Urinary bladder (tissue), 4 donors: ENCODE measurements around the gene GAREM1. TPM values are rescaled to one million over a fixed set of nuclear protein-coding genes. Genes with fewer than 3 reads are reported as not detected.
A peak's percentile ranks its signal among the peaks of the same experiment; 100 is the strongest.

Source experiments
- DNase-seq: peaks from one replicate; pipeline ENCODE4 v3.0.0-alpha.2; 2015; ENCODE audit errors: extremely low spot score
- H3K27ac ChIP-seq: one replicate; pipeline ENCODE4 v1.5.1; 2013; ENCODE audit warnings: low read depth, mild to moderate bottlenecking, moderate library complexity
- H3K36me3 ChIP-seq: one replicate; pipeline ENCODE4 v1.6.1; 2013; ENCODE audit warnings: mild to moderate bottlenecking, moderate library complexity; ENCODE audit not compliant: insufficient read depth
- H3K4me1 ChIP-seq: one replicate; pipeline ENCODE4 v1.6.1; 2013; ENCODE audit warnings: mild to moderate bottlenecking, moderate library complexity; ENCODE audit not compliant: insufficient read depth
- H3K4me3 ChIP-seq: one replicate; pipeline ENCODE4 v1.5.1; 2013; ENCODE audit warnings: low read depth, low read length
- WGBS: extraction: QIAGEN DNeasy Blood & Tissue Kit; methylation state at CpG from one replicate; pipeline ENCODE4 v1.1.7; 2013; 5-methylcytosine and 5-hydroxymethylcytosine counted together
- polyA plus RNA-seq: library from polyadenylated mRNA; stranded (reverse); fragments of 200-250 nt; gene quantifications from one replicate; pipeline ENCODE4 v1.2.3, GENCODE V29; 2013
- total RNA-seq: library from RNA; depleted of rRNA; stranded (reverse); fragments of >200 nt; gene quantifications from one replicate; pipeline ENCODE4 v1.2.3, GENCODE V29; 2014
- donor health status: healthy with polysubstance abuse.
- donor health status: healthy.

Gene GAREM1
- total and polyA plus RNA-seq, 2 donors, result 3.8 to 15.9 TPM

- no peaks in the 10 kb centered on the region for H3K36me3 ChIP-seq
- H3K4me3 ChIP-seq, result no peak overlapping the region
- DNase-seq, result no peak
- 48% methylated on average over 5 of the region's 5 CpGs for WGBS
- no peaks in the 10 kb centered on the region for H3K4me1 ChIP-seq
- H3K27ac ChIP-seq, result no peak overlapping the region
Measured at GRCh38 chr18:32386471-32386870, 84.2 kb downstream of the GAREM1 start.

GRCh38 chr18:32383050-32383819 is 87.4 kb downstream of the GAREM1 start:
- no peaks in the 10 kb centered on the region for H3K36me3 ChIP-seq
- WGBS, result 61% methylated on average over 4 of the region's 4 CpGs
- peak; percentile 74 for DNase-seq
- H3K4me3 ChIP-seq, result no peak overlapping the region
- no peaks in the 10 kb centered on the region for H3K4me1 ChIP-seq
- H3K27ac ChIP-seq, result peak overlapping the region; percentile 88

DNA sequence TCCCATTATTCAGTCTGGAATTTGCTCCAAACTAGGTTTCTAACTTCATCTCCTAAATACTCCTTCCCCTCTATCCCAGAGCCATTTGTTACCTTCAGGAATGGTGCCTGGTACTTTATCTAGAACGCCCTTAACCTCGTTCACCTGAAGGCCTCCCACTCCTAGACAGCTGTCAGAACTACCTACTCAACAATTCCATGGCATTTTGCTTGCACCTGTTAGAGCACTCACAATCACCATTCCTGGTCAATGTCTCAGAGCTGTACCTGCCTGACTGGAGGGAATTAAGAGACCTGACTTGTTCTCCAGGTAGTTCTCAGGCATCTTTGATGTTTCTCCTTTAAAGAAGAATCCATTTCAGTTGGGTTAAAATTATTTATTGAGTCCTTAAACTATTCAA is 88.9 kb downstream of the GAREM1 start:
- Histone ChIP-seq H3K4me1 (no peaks in the 10 kb centered on the region), H3K27ac (peak overlapping the region; percentile 88), H3K36me3 (no peaks in the 10 kb centered on the region), H3K4me3 (no peak overlapping the region)
- WGBS, result 93% methylated on average over 2 of the region's 2 CpGs
- DNase-seq, result no peak

GRCh38 chr18:32380559-32380958 is 90.1 kb downstream of the GAREM1 start:
- no peak overlapping the region for H3K27ac ChIP-seq
- 72% methylated on average over 1 of the region's 1 CpG for WGBS

DNA sequence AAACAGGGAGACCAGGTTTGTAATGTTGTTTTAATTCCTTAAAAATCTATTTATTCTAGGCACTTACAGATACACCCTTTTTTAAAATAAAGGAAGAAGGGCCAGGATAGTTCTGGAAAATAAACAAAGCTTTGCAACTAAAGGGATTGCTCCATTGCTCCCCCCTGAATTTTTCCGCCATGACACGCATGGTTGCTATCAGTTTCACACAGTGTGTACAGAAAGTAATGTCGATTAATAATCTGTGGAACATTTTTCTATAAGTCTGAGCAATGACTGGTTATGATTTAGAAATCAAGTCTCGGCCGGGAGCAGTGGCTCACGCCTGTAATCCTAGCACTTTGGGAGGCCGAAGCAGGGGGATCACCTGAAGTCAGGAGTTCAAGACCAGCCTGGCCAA is 90.8 kb downstream of the GAREM1 start:
- no peaks in the 10 kb centered on the region for H3K4me1 ChIP-seq
- no peak for DNase-seq
- 91% methylated on average over 7 of the region's 7 CpGs for WGBS
- H3K4me3 ChIP-seq, result no peak overlapping the region
- H3K36me3 ChIP-seq, result no peaks in the 10 kb centered on the region
- H3K27ac ChIP-seq, result peak overlapping the region; percentile 16

More at GRCh38 chr18:32380559-32380958, 90.1 kb downstream of the GAREM1 start:
- Histone ChIP-seq H3K36me3 (no peaks in the 10 kb centered on the region), H3K4me1 (no peaks in the 10 kb centered on the region), H3K4me3 (no peak overlapping the region)
- DNase-seq, result no peak

- no peaks in the 10 kb centered on the region for H3K4me1 ChIP-seq
- no peak overlapping the region for H3K4me3 ChIP-seq
- H3K36me3 ChIP-seq, result no peaks in the 10 kb centered on the region
- no peak for DNase-seq
- 49% methylated on average over 4 of the region's 4 CpGs for WGBS
- H3K27ac ChIP-seq, result no peak overlapping the region
Measured at GRCh38 chr18:32378705-32379104, 92.0 kb downstream of the GAREM1 start.

GRCh38 chr18:32373995-32374394 is 96.7 kb downstream of the GAREM1 start:
- H3K27ac ChIP-seq, result no peak overlapping the region
- no peaks in the 10 kb centered on the region for H3K4me1 ChIP-seq
- DNase-seq, result peak; percentile 23
- WGBS, result 39% methylated on average over 3 of the region's 3 CpGs
- no peak overlapping the region for H3K4me3 ChIP-seq
- H3K36me3 ChIP-seq, result no peaks in the 10 kb centered on the region

DNA sequence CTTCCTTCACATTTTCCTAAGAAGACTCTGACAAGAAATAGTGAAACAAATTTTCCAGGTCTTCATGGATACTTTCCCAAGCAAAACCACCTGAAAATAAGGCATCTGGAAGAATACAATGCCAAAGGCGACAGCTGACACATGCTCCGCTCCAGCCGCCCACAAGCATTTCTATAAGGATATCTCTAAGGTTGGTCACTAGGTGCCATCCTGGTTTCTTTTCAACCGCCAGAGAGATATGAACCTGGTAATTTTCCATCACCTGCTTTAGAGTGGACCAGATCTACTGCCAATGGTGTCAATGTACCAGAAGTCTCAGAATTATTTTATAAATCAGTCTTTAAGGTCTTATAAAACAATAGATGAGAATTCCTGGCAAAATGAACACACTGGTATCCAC is 97.2 kb downstream of the GAREM1 start:
- Histone ChIP-seq H3K27ac (no peak overlapping the region), H3K4me1 (no peaks in the 10 kb centered on the region), H3K4me3 (no peak overlapping the region), H3K36me3 (no peaks in the 10 kb centered on the region)
- WGBS, result 97% methylated on average over 4 of the region's 4 CpGs
- no peak for DNase-seq

DNA sequence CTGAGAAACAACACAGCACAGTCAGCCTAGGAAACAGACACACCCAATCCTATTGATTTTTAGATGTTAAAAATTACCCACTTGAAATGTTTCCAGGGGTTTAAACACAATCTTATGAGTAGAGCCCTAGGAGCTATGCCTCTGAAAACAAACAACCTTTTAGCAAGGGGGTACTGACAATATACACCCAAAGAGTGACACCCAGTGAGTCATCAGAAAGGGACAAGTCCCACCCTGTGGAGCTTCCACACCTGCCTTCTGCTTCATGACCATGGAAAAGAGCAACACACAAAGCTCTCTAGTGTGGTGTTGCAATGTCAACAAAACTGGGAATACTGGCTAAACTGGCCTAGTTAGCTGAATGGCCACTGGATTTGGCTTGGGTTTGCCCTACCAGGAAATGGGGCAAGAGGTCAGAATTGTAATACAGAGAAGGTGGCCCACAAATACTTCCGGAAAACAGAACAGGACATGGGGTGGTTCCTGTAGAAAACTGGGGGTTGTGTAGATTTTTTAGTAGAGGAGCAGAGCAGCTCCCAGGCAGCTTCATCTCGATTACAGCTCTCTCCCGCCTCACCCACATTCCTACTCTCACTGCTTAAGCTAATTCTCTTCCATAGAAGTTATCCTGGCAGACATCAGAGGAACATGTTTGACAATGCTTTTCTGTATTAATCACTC is 98.2 kb downstream of the GAREM1 start:
- WGBS, result 63% methylated on average over 3 of the region's 3 CpGs

DNA sequence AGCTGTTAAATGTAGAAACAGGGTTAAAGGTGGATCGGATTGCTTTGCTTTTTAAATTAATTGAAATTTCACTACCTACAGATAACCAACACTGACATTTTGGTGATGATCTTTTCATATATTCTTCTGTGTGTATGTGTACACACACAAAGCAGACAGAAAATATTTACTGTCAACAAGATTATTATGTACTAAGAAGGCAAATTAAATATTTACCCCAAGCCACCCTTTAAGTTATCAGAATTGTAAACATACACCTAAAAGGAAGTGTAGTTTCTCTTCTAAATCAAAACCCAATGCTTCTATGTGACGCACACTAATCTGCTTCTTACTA is 98.7 kb downstream of the GAREM1 start:
- WGBS, result 35% methylated on average over 2 of the region's 2 CpGs
- H3K27ac ChIP-seq, result peak overlapping the region; percentile 88
- no peaks in the 10 kb centered on the region for H3K4me1 ChIP-seq
- no peak for DNase-seq
- no peak overlapping the region for H3K4me3 ChIP-seq
- H3K36me3 ChIP-seq, result no peaks in the 10 kb centered on the region

More for the DNA sequence above, 98.2 kb downstream of the GAREM1 start:
- H3K4me1 ChIP-seq, result no peaks in the 10 kb centered on the region
- no peaks in the 10 kb centered on the region for H3K36me3 ChIP-seq
- H3K4me3 ChIP-seq, result no peak overlapping the region
- peak overlapping the region; percentile 52 for H3K27ac ChIP-seq
- peak; percentile 80 for DNase-seq

- 78% methylated on average over 2 of the region's 2 CpGs for WGBS
- Histone ChIP-seq H3K4me3 (no peak overlapping the region), H3K27ac (peak overlapping the region; percentile 88), H3K4me1 (no peaks in the 10 kb centered on the region), H3K36me3 (no peaks in the 10 kb centered on the region)
- no peak for DNase-seq
Measured at GRCh38 chr18:32371384-32371783, 99.3 kb downstream of the GAREM1 start.

DNA sequence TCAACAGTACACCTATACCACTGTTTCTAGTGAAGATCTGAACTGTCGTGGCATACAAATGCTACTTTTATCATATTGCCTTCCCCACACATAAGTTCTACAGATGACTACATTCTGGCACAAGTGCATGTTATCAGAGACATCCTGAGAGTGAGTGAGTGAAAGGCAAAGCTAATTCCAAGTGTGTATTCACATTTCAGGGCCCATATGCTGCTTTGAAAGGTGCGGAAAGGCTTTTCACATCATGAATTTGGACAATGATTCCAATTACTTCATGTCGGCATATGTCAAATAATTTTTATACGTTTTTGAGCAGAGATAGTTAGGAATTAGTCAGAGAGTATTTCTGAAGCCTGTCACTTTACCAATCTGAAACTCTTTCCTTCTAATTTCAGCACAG is 101.7 kb downstream of the GAREM1 start:
- WGBS, result 91% methylated on average over 4 of the region's 4 CpGs

DNA sequence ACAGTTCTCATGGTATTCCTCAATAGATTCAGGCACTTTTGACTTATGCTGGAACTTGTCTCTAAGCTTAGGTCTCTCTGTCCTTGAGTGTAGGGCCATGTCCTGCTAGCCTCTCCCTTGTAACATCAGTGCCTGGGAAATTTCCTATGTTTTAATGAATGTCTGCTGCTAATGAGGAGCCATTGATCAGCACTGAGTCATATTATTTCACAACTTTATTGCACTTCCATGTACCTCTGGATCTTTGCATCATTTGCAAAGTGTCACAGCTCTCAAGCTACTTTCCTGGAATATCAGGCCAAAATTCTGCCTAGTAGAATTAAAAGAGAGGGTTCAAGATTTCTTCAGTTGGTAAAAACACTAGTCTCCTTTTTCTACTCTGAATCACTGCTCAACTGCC is 102.5 kb downstream of the GAREM1 start:
- no peaks in the 10 kb centered on the region for H3K36me3 ChIP-seq
- H3K4me1 ChIP-seq, result peaks cover 2% of the 10 kb centered on the region
- DNase-seq, result no peak
- no peak overlapping the region for H3K4me3 ChIP-seq
- no peak overlapping the region for H3K27ac ChIP-seq

More for the DNA sequence above, 101.7 kb downstream of the GAREM1 start:
- no peak overlapping the region for H3K27ac ChIP-seq
- no peaks in the 10 kb centered on the region for H3K36me3 ChIP-seq
- DNase-seq, result no peak
- H3K4me3 ChIP-seq, result no peak overlapping the region
- H3K4me1 ChIP-seq, result peaks cover 2% of the 10 kb centered on the region
